ENCODE measurements around the gene ZNF618.

The ZNF618 gene

DNA sequence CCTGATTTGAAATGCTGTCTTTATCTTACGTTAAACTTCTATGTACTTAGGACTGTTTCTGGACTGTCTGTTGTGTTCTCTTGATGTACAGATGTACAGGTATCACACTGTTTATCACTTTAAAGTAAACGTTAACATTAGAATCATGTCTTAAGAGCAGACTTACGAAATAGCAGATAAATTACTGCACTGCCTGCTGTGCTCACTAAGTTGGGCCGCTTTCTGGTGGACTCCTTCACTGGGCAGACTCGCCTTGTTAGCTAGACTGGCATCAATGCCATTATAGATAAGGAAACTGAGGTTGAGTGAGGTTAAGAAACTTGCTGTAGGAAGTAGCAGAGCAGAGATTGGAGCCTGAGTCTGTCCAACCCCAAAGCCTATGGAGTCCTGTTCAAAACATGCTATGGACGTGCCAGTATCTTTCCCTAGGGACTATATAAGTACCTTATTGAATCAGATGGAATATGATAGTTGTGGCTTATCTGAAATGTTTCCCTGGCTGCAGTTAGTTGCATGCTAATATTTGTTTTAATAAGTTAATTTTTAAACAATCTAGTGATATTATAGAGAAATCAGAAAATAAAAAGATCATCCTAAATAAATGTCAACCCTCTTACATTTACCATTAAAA, 16.9 kb downstream of the ZNF618 start:
- Mint-ChIP-seq H3K4me3 (no peak overlapping the region), H3K27ac (no peak overlapping the region), H3K4me1 (ENCODE audit: low read depth) (no peaks in the 10 kb centered on the region), H3K36me3 (no peaks in the 10 kb centered on the region), H3K27me3 (no peaks in the 10 kb centered on the region), H3K9me3 (ENCODE audit: low read depth) (peaks cover 12% of the 10 kb centered on the region)

DNA sequence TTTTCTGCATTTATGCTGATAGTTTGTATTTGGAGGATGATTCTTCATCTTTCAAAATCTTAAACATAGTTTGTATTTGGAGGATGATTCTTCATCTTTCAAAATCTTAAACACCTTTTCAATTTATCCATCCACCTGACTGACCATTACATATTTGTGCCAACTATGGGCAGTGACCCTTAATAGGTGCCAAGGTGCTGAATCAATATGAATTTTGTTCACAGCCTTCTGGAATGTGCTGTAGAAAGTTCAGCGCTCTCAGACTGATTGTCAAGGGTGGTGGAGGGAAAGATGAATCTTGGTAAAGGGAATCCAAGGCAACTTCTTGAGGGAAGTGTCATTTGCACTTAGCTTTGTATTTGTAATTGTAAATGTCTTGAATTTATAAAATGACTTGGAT, 18.1 kb downstream of the ZNF618 start:
- H3K27ac Mint-ChIP-seq, result no peak overlapping the region
- H3K27me3 Mint-ChIP-seq, result no peaks in the 10 kb centered on the region
- peaks cover 2% of the 10 kb centered on the region for H3K36me3 Mint-ChIP-seq
- peaks cover 12% of the 10 kb centered on the region for H3K9me3 Mint-ChIP-seq (ENCODE audit: low read depth)
- H3K4me3 Mint-ChIP-seq, result no peak overlapping the region
- no peaks in the 10 kb centered on the region for H3K4me1 Mint-ChIP-seq (ENCODE audit: low read depth)

GRCh38 chr9:113895526-113895925, 19.4 kb downstream of the ZNF618 start:
- Mint-ChIP-seq H3K4me1 (ENCODE audit: low read depth) (no peaks in the 10 kb centered on the region), H3K27me3 (no peaks in the 10 kb centered on the region), H3K4me3 (no peak overlapping the region), H3K9me3 (ENCODE audit: low read depth) (peaks cover 10% of the 10 kb centered on the region), H3K27ac (no peak overlapping the region), H3K36me3 (peaks cover 2% of the 10 kb centered on the region)

- Mint-ChIP-seq H3K4me1 (ENCODE audit: low read depth) (no peaks in the 10 kb centered on the region), H3K4me3 (no peak overlapping the region), H3K27ac (no peak overlapping the region), H3K27me3 (no peaks in the 10 kb centered on the region), H3K36me3 (peaks cover 2% of the 10 kb centered on the region), H3K9me3 (ENCODE audit: low read depth) (peaks cover 2% of the 10 kb centered on the region)
Measured at GRCh38 chr9:113896713-113897112, 20.6 kb downstream of the ZNF618 start.

- H3K4me3 Mint-ChIP-seq, result no peak overlapping the region
- H3K27me3 Mint-ChIP-seq, result no peaks in the 10 kb centered on the region
- no peak overlapping the region for H3K27ac Mint-ChIP-seq
- no peaks in the 10 kb centered on the region for H3K4me1 Mint-ChIP-seq (ENCODE audit: low read depth)
- H3K9me3 Mint-ChIP-seq (ENCODE audit: low read depth), result no peaks in the 10 kb centered on the region
- H3K36me3 Mint-ChIP-seq, result peaks cover 2% of the 10 kb centered on the region
Measured at GRCh38 chr9:113898151-113898550, 22.0 kb downstream of the ZNF618 start.

GRCh38 chr9:113898596-113898995, 22.5 kb downstream of the ZNF618 start:
- Mint-ChIP-seq H3K27me3 (no peaks in the 10 kb centered on the region), H3K36me3 (peaks cover 2% of the 10 kb centered on the region), H3K4me3 (no peak overlapping the region), H3K27ac (no peak overlapping the region), H3K4me1 (ENCODE audit: low read depth) (no peaks in the 10 kb centered on the region), H3K9me3 (ENCODE audit: low read depth) (no peaks in the 10 kb centered on the region)

DNA sequence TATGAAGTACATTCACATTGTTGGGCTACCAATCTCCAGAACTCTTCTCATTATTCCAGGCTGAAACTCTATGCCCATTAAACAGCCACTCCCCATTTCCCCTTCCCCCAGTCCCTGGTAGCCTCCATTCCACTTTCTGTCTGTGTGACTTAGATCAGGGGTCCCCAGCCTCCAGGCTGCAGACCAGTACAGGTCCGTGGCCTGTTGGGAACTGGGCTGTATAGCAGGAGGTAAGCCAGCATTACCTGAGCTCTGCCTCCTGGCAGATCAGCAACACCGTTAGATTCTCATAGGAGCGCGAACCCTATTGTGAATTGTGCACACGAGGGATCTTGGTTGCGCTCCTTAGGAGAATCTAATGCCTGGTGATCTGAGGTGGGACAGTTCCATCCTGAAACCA, 23.1 kb downstream of the ZNF618 start:
- H3K36me3 Mint-ChIP-seq, result peaks cover 6% of the 10 kb centered on the region
- no peaks in the 10 kb centered on the region for H3K27me3 Mint-ChIP-seq
- no peaks in the 10 kb centered on the region for H3K4me1 Mint-ChIP-seq (ENCODE audit: low read depth)
- H3K4me3 Mint-ChIP-seq, result no peak overlapping the region
- peaks cover 5% of the 10 kb centered on the region for H3K9me3 Mint-ChIP-seq (ENCODE audit: low read depth)
- no peak overlapping the region for H3K27ac Mint-ChIP-seq

GRCh38 chr9:113901221-113901688, 25.1 kb downstream of the ZNF618 start:
- H3K27me3 Mint-ChIP-seq, result no peaks in the 10 kb centered on the region
- H3K27ac Mint-ChIP-seq, result no peak overlapping the region
- H3K4me1 Mint-ChIP-seq (ENCODE audit: low read depth), result no peaks in the 10 kb centered on the region
- H3K4me3 Mint-ChIP-seq, result no peak overlapping the region
- H3K9me3 Mint-ChIP-seq (ENCODE audit: low read depth), result peaks cover 6% of the 10 kb centered on the region
- H3K36me3 Mint-ChIP-seq, result peaks cover 6% of the 10 kb centered on the region

- H3K4me1 Mint-ChIP-seq (ENCODE audit: low read depth), result no peaks in the 10 kb centered on the region
- H3K4me3 Mint-ChIP-seq, result no peak overlapping the region
- H3K27me3 Mint-ChIP-seq, result no peaks in the 10 kb centered on the region
- H3K9me3 Mint-ChIP-seq (ENCODE audit: low read depth), result peaks cover 6% of the 10 kb centered on the region
- H3K27ac Mint-ChIP-seq, result no peak overlapping the region
- H3K36me3 Mint-ChIP-seq, result peaks cover 4% of the 10 kb centered on the region
Measured at GRCh38 chr9:113903514-113904077, 27.5 kb downstream of the ZNF618 start.

DNA sequence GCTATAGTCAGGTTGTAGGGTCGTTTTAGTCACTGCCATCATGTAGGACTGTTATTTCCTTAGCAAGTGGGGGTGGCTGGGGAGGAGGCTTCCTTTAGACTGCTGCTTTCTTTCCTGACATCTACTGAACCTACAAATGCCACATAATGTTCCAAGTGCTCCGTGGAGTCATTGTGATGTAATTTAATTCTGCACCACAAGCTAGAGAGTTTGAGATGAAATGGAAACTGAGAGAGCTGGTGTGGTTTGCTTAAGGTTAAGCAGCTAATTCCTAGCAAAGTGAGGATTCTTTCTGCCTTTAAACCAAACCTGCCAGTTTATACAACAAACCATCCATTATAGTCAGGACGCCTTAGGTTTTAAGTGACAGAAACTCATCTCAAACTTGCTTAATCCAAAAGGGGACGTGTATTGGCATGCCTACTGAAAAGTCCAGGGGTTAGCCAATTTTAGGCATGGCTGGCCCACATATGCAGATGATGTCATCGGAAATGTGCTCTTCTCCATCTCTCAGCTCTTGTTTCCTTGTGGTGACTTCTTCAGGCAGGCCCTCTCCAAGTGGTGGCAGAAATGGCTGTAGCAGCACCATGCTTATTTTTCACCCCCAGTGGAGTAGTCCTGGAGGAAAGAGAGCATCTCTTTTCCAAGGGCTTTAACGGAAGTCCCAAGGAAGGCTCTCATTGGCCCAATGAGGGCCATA, 30.5 kb downstream of the ZNF618 start:
- no peaks in the 10 kb centered on the region for H3K27me3 Mint-ChIP-seq
- no peak overlapping the region for H3K4me3 Mint-ChIP-seq
- H3K9me3 Mint-ChIP-seq (ENCODE audit: low read depth), result peaks cover 6% of the 10 kb centered on the region
- no peaks in the 10 kb centered on the region for H3K4me1 Mint-ChIP-seq (ENCODE audit: low read depth)
- H3K27ac Mint-ChIP-seq, result no peak overlapping the region
- peaks cover 4% of the 10 kb centered on the region for H3K36me3 Mint-ChIP-seq

GRCh38 chr9:113907282-113907681, 31.2 kb downstream of the ZNF618 start:
- Mint-ChIP-seq H3K27me3 (no peaks in the 10 kb centered on the region), H3K27ac (no peak overlapping the region), H3K4me3 (no peak overlapping the region), H3K9me3 (ENCODE audit: low read depth) (peaks cover 6% of the 10 kb centered on the region), H3K36me3 (peaks cover 4% of the 10 kb centered on the region), H3K4me1 (ENCODE audit: low read depth) (no peaks in the 10 kb centered on the region)

DNA sequence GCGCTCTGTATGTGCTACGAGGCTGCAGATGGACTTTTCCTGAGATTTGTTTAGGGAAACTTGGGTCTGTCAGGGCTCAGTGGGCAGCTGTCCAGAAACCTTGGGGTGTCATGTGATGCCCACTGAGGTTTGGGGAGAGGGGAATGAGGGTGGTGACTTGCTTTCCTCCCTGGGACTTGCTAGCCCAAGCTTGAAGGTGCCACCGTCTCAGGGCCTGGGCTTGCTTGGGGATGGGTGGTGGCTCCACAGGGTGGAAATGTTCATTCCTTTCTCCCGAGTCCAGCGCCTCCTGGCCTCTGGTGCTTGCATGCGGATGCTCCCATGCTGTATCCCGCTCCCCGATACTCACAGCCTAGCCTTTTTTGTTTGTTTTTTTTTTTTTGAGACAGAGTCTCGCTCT, 33.3 kb downstream of the ZNF618 start:
- H3K9me3 Mint-ChIP-seq (ENCODE audit: low read depth), result no peaks in the 10 kb centered on the region
- H3K36me3 Mint-ChIP-seq, result no peaks in the 10 kb centered on the region
- H3K4me1 Mint-ChIP-seq (ENCODE audit: low read depth), result no peaks in the 10 kb centered on the region
- no peaks in the 10 kb centered on the region for H3K27me3 Mint-ChIP-seq
- H3K27ac Mint-ChIP-seq, result no peak overlapping the region
- no peak overlapping the region for H3K4me3 Mint-ChIP-seq

- Mint-ChIP-seq H3K36me3 (no peaks in the 10 kb centered on the region), H3K4me3 (no peak overlapping the region), H3K27me3 (no peaks in the 10 kb centered on the region), H3K27ac (no peak overlapping the region), H3K4me1 (ENCODE audit: low read depth) (no peaks in the 10 kb centered on the region), H3K9me3 (ENCODE audit: low read depth) (no peaks in the 10 kb centered on the region)
Measured at GRCh38 chr9:113910036-113910639, 34.0 kb downstream of the ZNF618 start.

GRCh38 chr9:113911850-113912557, 35.9 kb downstream of the ZNF618 start:
- no peak overlapping the region for H3K27ac Mint-ChIP-seq
- H3K36me3 Mint-ChIP-seq, result no peaks in the 10 kb centered on the region
- no peaks in the 10 kb centered on the region for H3K27me3 Mint-ChIP-seq
- H3K4me3 Mint-ChIP-seq, result no peak overlapping the region
- H3K9me3 Mint-ChIP-seq (ENCODE audit: low read depth), result no peaks in the 10 kb centered on the region
- H3K4me1 Mint-ChIP-seq (ENCODE audit: low read depth), result no peaks in the 10 kb centered on the region

DNA sequence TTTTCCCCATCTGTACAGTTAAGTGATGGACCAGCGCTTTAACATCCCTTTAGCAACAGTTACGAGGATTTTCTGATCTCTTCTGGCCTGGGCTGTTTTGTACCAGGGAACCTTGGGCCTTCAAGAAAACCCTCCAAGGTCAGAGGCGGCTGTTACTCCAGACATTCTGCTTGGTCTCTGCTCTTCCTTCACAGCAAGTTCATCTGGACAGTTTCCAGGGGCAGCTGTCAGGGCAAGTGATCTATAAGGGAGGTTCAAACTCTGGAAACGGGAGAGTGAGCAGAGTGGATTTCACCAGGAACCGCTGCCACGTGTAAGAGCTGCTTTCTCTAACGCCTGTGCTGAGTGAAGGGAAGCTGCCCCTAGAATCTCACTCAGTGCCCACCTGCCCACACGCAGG, 36.7 kb downstream of the ZNF618 start:
- Mint-ChIP-seq H3K36me3 (no peaks in the 10 kb centered on the region), H3K4me1 (ENCODE audit: low read depth) (no peaks in the 10 kb centered on the region), H3K27ac (no peak overlapping the region)

More for the DNA sequence above, 36.7 kb downstream of the ZNF618 start:
- Mint-ChIP-seq H3K4me3 (no peak overlapping the region), H3K27me3 (no peaks in the 10 kb centered on the region), H3K9me3 (ENCODE audit: low read depth) (no peaks in the 10 kb centered on the region)
